Activated naive CD8-positive, alpha-beta T cell (primary cell): ENCODE data around the gene P3H2.

ENCODE experiments used
- H3K27ac Mint-ChIP-seq: one replicate; pipeline ENCODE4 v1.8.0; 2021; ENCODE audit warnings: mixed read lengths
- H3K27me3 Mint-ChIP-seq: one replicate; pipeline ENCODE4 v1.8.0; 2021; ENCODE audit warnings: mixed read lengths
- H3K36me3 Mint-ChIP-seq: one replicate; pipeline ENCODE4 v1.8.0; 2021; ENCODE audit warnings: mixed read lengths
- H3K4me1 Mint-ChIP-seq: one replicate; pipeline ENCODE4 v1.8.0; 2021; ENCODE audit warnings: low read depth, mixed read lengths
- H3K4me3 Mint-ChIP-seq: one replicate; pipeline ENCODE4 v1.8.0; 2021; ENCODE audit warnings: mild to moderate bottlenecking, mixed read lengths
- H3K9me3 Mint-ChIP-seq: one replicate; pipeline ENCODE4 v1.8.0; 2021; ENCODE audit warnings: low read depth, mixed read lengths

Gene P3H2

GRCh38 chr3:190132371-190132770 lies 11.7 kb upstream of the P3H2 start:
- Mint-ChIP-seq H3K27ac (no peak overlapping the region), H3K4me3 (no peak overlapping the region), H3K36me3 (no peaks in the 10 kb centered on the region), H3K9me3 (no peaks in the 10 kb centered on the region), H3K27me3 (peaks cover 23% of the 10 kb centered on the region), H3K4me1 (no peaks in the 10 kb centered on the region)

DNA sequence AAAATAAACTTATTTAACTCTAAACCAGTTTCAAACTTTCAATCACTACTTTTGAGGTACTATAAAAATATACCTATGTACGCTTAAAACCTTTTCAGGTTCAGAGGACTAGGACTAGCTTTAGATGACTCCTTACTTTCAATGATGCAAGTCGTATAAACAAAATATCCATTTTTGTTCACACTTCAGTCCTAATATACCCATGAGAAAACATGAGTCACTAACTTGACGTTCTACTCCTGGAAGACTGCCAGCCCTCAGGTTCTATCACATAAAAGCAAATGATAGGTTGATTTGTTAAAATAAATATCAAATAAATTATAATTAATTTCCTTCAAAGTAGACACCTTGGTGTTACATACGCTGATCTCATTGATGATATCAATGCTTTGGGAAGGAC lies 10.6 kb upstream of the P3H2 start:
- no peak overlapping the region for H3K4me3 Mint-ChIP-seq
- peaks cover 21% of the 10 kb centered on the region for H3K27me3 Mint-ChIP-seq
- no peaks in the 10 kb centered on the region for H3K36me3 Mint-ChIP-seq
- no peaks in the 10 kb centered on the region for H3K4me1 Mint-ChIP-seq
- no peak overlapping the region for H3K27ac Mint-ChIP-seq
- no peaks in the 10 kb centered on the region for H3K9me3 Mint-ChIP-seq

- no peaks in the 10 kb centered on the region for H3K4me1 Mint-ChIP-seq
- H3K4me3 Mint-ChIP-seq, result no peak overlapping the region
- H3K27me3 Mint-ChIP-seq, result peaks cover 20% of the 10 kb centered on the region
- H3K36me3 Mint-ChIP-seq, result no peaks in the 10 kb centered on the region
- no peak overlapping the region for H3K27ac Mint-ChIP-seq
- H3K9me3 Mint-ChIP-seq, result no peaks in the 10 kb centered on the region
These were observed 10.0 kb upstream of the P3H2 start for GRCh38 chr3:190130696-190131095.

- Mint-ChIP-seq H3K36me3 (no peaks in the 10 kb centered on the region), H3K4me1 (no peaks in the 10 kb centered on the region), H3K27me3 (peaks cover 18% of the 10 kb centered on the region), H3K9me3 (no peaks in the 10 kb centered on the region), H3K4me3 (no peak overlapping the region), H3K27ac (no peak overlapping the region)
These were observed 9.3 kb upstream of the P3H2 start for GRCh38 chr3:190130037-190130436.

GRCh38 chr3:190127797-190128196 lies 7.1 kb upstream of the P3H2 start:
- Mint-ChIP-seq H3K27me3 (peaks cover 5% of the 10 kb centered on the region), H3K36me3 (no peaks in the 10 kb centered on the region), H3K4me3 (no peak overlapping the region), H3K4me1 (no peaks in the 10 kb centered on the region), H3K27ac (no peak overlapping the region), H3K9me3 (no peaks in the 10 kb centered on the region)

DNA sequence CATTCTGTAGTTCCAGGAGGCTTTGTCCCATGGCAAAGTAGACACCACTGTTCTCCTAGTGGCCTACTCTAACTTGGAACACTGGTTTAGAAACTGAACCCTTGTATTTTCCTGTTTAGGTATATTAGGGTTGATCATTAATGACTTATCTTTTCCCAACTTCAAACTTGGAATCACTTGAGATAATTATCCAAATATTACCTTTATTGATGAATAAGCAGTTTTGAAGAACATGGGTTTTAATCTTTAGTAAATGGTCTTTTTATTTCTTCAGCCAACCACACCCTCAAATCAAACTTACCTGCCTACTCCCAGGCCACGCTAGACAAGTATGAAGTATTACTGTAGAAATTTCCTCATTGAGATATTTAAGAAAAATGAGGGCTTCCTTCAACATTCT lies 6.5 kb upstream of the P3H2 start:
- H3K36me3 Mint-ChIP-seq, result no peaks in the 10 kb centered on the region
- H3K4me3 Mint-ChIP-seq, result no peak overlapping the region
- H3K27ac Mint-ChIP-seq, result no peak overlapping the region
- H3K9me3 Mint-ChIP-seq, result no peaks in the 10 kb centered on the region
- H3K4me1 Mint-ChIP-seq, result no peaks in the 10 kb centered on the region
- peaks cover 9% of the 10 kb centered on the region for H3K27me3 Mint-ChIP-seq

DNA sequence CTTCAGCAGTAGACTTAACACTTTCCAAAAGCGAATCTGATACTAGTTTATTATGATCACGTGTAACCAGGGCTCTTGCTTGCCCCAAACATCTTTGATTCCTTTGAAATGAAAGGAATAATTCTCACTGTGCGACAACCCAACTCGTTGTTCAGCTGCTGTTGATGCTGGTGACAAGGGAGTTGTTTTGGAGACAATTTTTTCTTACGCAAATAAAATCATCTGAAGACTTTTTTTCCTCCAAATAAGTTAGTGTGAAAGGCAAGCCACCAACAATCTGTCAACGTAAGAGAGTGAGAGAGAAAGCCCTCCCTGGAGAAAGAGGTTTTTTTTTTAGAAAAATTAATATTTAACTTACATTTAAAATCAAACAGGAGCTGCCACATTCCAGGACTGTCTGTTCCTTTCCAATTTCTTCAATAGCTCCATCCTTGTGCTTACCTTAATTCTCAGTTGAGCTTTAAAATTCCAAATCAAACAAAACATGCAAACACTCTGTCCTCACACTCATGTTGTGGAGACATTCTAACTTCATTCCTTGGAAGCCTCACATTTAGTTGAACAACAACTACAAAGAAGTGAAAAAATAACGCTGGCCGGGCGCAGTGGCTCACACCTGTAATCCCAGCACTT lies 4.9 kb upstream of the P3H2 start:
- peaks cover 13% of the 10 kb centered on the region for H3K27me3 Mint-ChIP-seq
- no peak overlapping the region for H3K27ac Mint-ChIP-seq
- no peaks in the 10 kb centered on the region for H3K36me3 Mint-ChIP-seq
- H3K4me1 Mint-ChIP-seq, result no peaks in the 10 kb centered on the region
- no peaks in the 10 kb centered on the region for H3K9me3 Mint-ChIP-seq
- no peak overlapping the region for H3K4me3 Mint-ChIP-seq

GRCh38 chr3:190124067-190124466 lies 3.4 kb upstream of the P3H2 start:
- no peaks in the 10 kb centered on the region for H3K36me3 Mint-ChIP-seq
- peaks cover 20% of the 10 kb centered on the region for H3K27me3 Mint-ChIP-seq
- H3K9me3 Mint-ChIP-seq, result no peaks in the 10 kb centered on the region
- peaks cover 6% of the 10 kb centered on the region for H3K4me1 Mint-ChIP-seq
- no peak overlapping the region for H3K27ac Mint-ChIP-seq
- H3K4me3 Mint-ChIP-seq, result no peak overlapping the region

DNA sequence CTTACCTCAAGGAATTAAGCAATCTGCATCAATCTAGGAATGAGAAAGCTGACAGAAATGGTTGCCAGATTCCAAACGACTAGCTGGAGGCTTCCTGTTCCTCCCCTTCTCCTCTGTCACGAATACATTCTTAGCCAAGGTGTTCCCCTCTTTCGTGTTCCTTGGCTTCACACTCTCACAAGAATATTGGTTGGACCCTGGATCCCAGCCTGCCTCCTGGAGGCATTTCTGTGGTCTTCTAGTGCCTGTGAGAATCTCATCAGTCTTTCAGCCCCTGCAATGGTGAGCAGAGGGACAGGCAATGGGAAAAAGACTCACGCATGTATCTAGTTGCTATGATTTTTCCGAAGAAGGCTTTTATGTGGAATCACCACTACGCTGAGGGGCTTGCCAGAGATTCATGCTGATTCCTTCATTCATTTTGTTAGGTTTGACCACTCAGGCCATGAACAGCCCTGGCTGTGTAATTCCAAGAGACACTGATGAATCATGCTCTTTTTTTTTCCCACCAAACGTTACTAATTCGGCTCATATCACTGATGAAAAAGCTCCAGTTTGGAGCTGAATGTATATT lies 1.6 kb upstream of the P3H2 start:
- H3K27ac Mint-ChIP-seq, result no peak overlapping the region
- no peaks in the 10 kb centered on the region for H3K36me3 Mint-ChIP-seq
- H3K4me3 Mint-ChIP-seq, result no peak overlapping the region
- no peaks in the 10 kb centered on the region for H3K9me3 Mint-ChIP-seq
- H3K4me1 Mint-ChIP-seq, result peaks cover 6% of the 10 kb centered on the region
- peaks cover 27% of the 10 kb centered on the region for H3K27me3 Mint-ChIP-seq

DNA sequence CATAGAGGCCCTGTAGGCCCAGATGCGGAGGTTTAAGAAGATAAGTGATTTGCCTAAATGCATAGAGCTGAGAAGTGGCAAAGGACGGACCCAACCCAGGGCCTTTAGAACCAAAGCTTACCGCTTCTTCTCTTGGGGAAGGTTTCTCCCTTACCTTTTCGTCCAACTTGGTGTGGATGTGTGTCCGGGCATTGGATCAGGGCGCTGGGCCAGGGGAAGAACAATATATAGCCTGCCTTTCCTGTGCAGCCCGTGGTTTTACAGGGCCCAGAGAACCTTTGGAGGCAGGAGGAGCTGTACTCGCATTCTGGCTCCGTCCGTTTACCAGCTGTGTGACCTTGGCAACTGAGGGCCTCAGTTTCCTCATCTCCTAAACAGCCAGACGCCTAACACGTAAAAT lies 686 bp upstream of the P3H2 start:
- Mint-ChIP-seq H3K4me3 (no peak overlapping the region), H3K9me3 (no peaks in the 10 kb centered on the region), H3K36me3 (no peaks in the 10 kb centered on the region), H3K27me3 (peaks cover 27% of the 10 kb centered on the region), H3K27ac (no peak overlapping the region), H3K4me1 (peaks cover 6% of the 10 kb centered on the region)

- peaks cover 6% of the 10 kb centered on the region for H3K4me1 Mint-ChIP-seq
- H3K36me3 Mint-ChIP-seq, result no peaks in the 10 kb centered on the region
- peak overlapping the region; percentile 43 for H3K4me3 Mint-ChIP-seq
- no peak overlapping the region for H3K27ac Mint-ChIP-seq
- H3K9me3 Mint-ChIP-seq, result no peaks in the 10 kb centered on the region
- peaks cover 27% of the 10 kb centered on the region for H3K27me3 Mint-ChIP-seq
These were observed 322 bp upstream of the P3H2 start for GRCh38 chr3:190121061-190121377.

- Mint-ChIP-seq H3K27me3 (peaks cover 30% of the 10 kb centered on the region), H3K36me3 (no peaks in the 10 kb centered on the region), H3K4me1 (peaks cover 6% of the 10 kb centered on the region), H3K4me3 (peak overlapping the region; percentile 83), H3K9me3 (no peaks in the 10 kb centered on the region), H3K27ac (no peak overlapping the region)
These were observed 1.0 kb downstream of the P3H2 start for GRCh38 chr3:190119461-190120268.

GRCh38 chr3:190118438-190118837 lies 2.3 kb downstream of the P3H2 start:
- peaks cover 33% of the 10 kb centered on the region for H3K27me3 Mint-ChIP-seq
- no peak overlapping the region for H3K27ac Mint-ChIP-seq
- no peaks in the 10 kb centered on the region for H3K9me3 Mint-ChIP-seq
- no peak overlapping the region for H3K4me3 Mint-ChIP-seq
- H3K36me3 Mint-ChIP-seq, result no peaks in the 10 kb centered on the region
- peaks cover 6% of the 10 kb centered on the region for H3K4me1 Mint-ChIP-seq

- H3K9me3 Mint-ChIP-seq, result no peaks in the 10 kb centered on the region
- H3K4me1 Mint-ChIP-seq, result peaks cover 6% of the 10 kb centered on the region
- H3K27ac Mint-ChIP-seq, result no peak overlapping the region
- H3K36me3 Mint-ChIP-seq, result no peaks in the 10 kb centered on the region
- H3K4me3 Mint-ChIP-seq, result no peak overlapping the region
- H3K27me3 Mint-ChIP-seq, result peaks cover 35% of the 10 kb centered on the region
These were observed 2.7 kb downstream of the P3H2 start for GRCh38 chr3:190117981-190118380.

DNA sequence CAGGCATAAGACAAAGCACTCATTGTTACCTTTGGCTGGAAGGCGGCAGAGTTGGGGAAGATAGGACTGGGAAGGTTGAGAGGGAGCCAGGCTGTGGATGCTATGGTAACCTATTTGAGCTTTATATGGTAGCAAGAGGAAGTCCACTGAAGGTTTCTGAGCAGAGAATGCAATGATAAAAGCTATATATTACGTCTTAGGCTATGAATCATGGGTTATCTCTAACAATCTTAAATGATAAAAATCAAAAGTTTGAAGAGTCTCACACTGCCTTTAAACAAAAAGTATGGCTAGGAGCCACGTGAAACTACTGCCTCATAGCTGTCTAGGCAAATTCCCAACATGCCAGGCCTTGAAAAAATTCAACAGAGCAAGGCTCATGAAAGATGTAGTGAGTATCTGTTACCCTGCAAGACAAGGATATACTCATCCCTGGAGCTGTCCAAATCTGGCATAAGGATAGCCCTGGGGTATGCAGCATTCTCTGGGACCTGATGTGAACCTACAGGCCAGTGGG lies 4.1 kb downstream of the P3H2 start:
- H3K27me3 Mint-ChIP-seq, result peaks cover 35% of the 10 kb centered on the region
- H3K4me3 Mint-ChIP-seq, result no peak overlapping the region

More for the DNA sequence above, 4.1 kb downstream of the P3H2 start:
- H3K9me3 Mint-ChIP-seq, result no peaks in the 10 kb centered on the region
- H3K27ac Mint-ChIP-seq, result no peak overlapping the region
- no peaks in the 10 kb centered on the region for H3K36me3 Mint-ChIP-seq
- H3K4me1 Mint-ChIP-seq, result peaks cover 6% of the 10 kb centered on the region
